Tibial nerve (tissue), 4 donors: Measurements from ENCODE around the gene CD34. TPM values are rescaled to one million over a fixed set of nuclear protein-coding genes. Genes with fewer than 3 reads are reported as not detected.
"Not testable (repeated sequence)": the region's sequence is repeated elsewhere in the genome, so short reads cannot be mapped to it uniquely, and the experiment has no call there.

Experiments used
- DNase-seq, 2 donors: peaks; one replicate each; pipeline ENCODE4 v3.0.0-alpha.2; 2019; ENCODE audit warnings: low spot score in 2 of 2
- H3K27ac ChIP-seq, 4 donors: fragments of 200-600 bp; sonication (generic) in 3 of 4; one replicate each; pipeline ENCODE4 v1.5.1; 2017 to 2019; ENCODE audit warnings: mild to moderate bottlenecking in 1 of 4
- H3K27me3 ChIP-seq, 2 donors: fragments of 200-600 bp; sonication (generic) in 1 of 2; one replicate each; pipeline versions ENCODE4 v1.5.1 to v1.6.0; 2017 to 2019
- H3K36me3 ChIP-seq, 3 donors: fragments of 200-600 bp; sonication (generic); one replicate each; pipeline ENCODE4 v1.5.1; 2018 to 2019
- H3K4me1 ChIP-seq, 4 donors: fragments of 200-600 bp; sonication (generic) in 3 of 4; one replicate each; pipeline ENCODE4 v1.5.1; 2017 to 2019
- H3K4me3 ChIP-seq, 4 donors: fragments of 200-600 bp; sonication (generic) in 3 of 4; one replicate each; pipeline ENCODE4 v1.5.1; 2017 to 2019; ENCODE audit warnings: mild to moderate bottlenecking in 1 of 4, moderate library complexity in 1 of 4
- H3K9me3 ChIP-seq, 4 donors: fragments of 200-600 bp; sonication (generic) in 3 of 4; one replicate each; pipeline ENCODE4 v1.5.1; 2017 to 2019
- CTCF ChIP-seq, 5 experiments: fragments of 200-600 bp in 3 of 5; fragments of 450-650 bp in 2 of 5; sonication (generic) in 3 of 5; IDR thresholded peaks; one replicate each; pipeline ENCODE4 v1.5.1; 2016 to 2019; ENCODE audit warnings: antibody characterized with exemption in 5 of 5, mild to moderate bottlenecking in 3 of 5, moderate library complexity in 2 of 5
- EP300 ChIP-seq, 2 donors: sonication (generic); formaldehyde crosslinking; IDR thresholded peaks; one replicate each; pipeline ENCODE4 v1.6.1; 2017; ENCODE audit warnings: antibody characterized with exemption in 2 of 2, mild to moderate bottlenecking in 1 of 2
- POLR2A ChIP-seq, 2 donors: fragments of 450-650 bp; IDR thresholded peaks; one replicate each; pipeline ENCODE4 v1.6.1; 2017; ENCODE audit warnings: antibody characterized with exemption in 2 of 2, mild to moderate bottlenecking in 2 of 2, moderate library complexity in 2 of 2
- WGBS, 2 donors: methylation state at CpG; one replicate each; pipeline ENCODE4 v1.1.5; 2018; 5-methylcytosine and 5-hydroxymethylcytosine counted together
- total RNA-seq, 4 donors: library from RNA; depleted of rRNA; stranded (reverse); fragments of >200 nt; gene quantifications; one replicate each; pipeline ENCODE4 v1.1.0, GENCODE V29; 2016

Gene CD34
- total RNA-seq, 4 donors from 2014 or later = 38.5 to 73.7 (median 55.3) TPM

- no peak for TF ChIP-seq EP300 (IDR thresholded peaks at IDR 0.05)
- TF ChIP-seq POLR2A (IDR thresholded peaks at IDR 0.05) = no peak
- no peak for TF ChIP-seq CTCF (IDR thresholded peaks at IDR 0.05)
- H3K4me1 ChIP-seq = no peaks in the 10 kb centered on the region
- no peak overlapping the region for H3K27ac ChIP-seq
Observed at GRCh38 chr1:207950750-207951149, 39.8 kb upstream of the CD34 start.

GRCh38 chr1:207949571-207950195 lies 38.8 kb upstream of the CD34 start:
- H3K27ac ChIP-seq = no peak overlapping the region
- no peaks in the 10 kb centered on the region for H3K36me3 ChIP-seq
- 86% methylated on average over 3 of the region's 3 CpGs for WGBS, 2 donors
- TF ChIP-seq CTCF (IDR thresholded peaks at IDR 0.05) (no peak), EP300 (IDR thresholded peaks at IDR 0.05) (no peak), POLR2A (IDR thresholded peaks at IDR 0.05) (no peak)
- no peaks in the 10 kb centered on the region for H3K4me1 ChIP-seq
- H3K4me3 ChIP-seq = no peak overlapping the region
- H3K27me3 ChIP-seq = no peaks in the 10 kb centered on the region
- H3K9me3 ChIP-seq = no peaks in the 10 kb centered on the region
- DNase-seq = no peak

More at GRCh38 chr1:207950750-207951149, 39.8 kb upstream of the CD34 start:
- H3K9me3 ChIP-seq = no peaks in the 10 kb centered on the region
- no peak for DNase-seq
- WGBS, 2 donors = 59 to 79% methylated on average over 2 of the region's 2 CpGs
- H3K36me3 ChIP-seq = no peaks in the 10 kb centered on the region
- no peaks in the 10 kb centered on the region for H3K27me3 ChIP-seq
- H3K4me3 ChIP-seq = no peak overlapping the region

GRCh38 chr1:207948536-207949250 lies 37.8 kb upstream of the CD34 start:
- no peaks in the 10 kb centered on the region for H3K27me3 ChIP-seq
- no peak for DNase-seq
- no peaks in the 10 kb centered on the region for H3K36me3 ChIP-seq
- no peak overlapping the region for H3K4me3 ChIP-seq
- TF ChIP-seq POLR2A (IDR thresholded peaks at IDR 0.05) (no peak), EP300 (IDR thresholded peaks at IDR 0.05) (no peak), CTCF (IDR thresholded peaks at IDR 0.05) (no peak)
- WGBS, 2 donors = 38 to 42% methylated on average over 3 of the region's 3 CpGs
- H3K4me1 ChIP-seq = no peaks in the 10 kb centered on the region
- no peak overlapping the region for H3K27ac ChIP-seq
- H3K9me3 ChIP-seq = no peaks in the 10 kb centered on the region

GRCh38 chr1:207946756-207947155 lies 35.8 kb upstream of the CD34 start:
- Histone ChIP-seq H3K36me3 (no peaks in the 10 kb centered on the region), H3K4me1 (no peaks in the 10 kb centered on the region), H3K9me3 (no peaks in the 10 kb centered on the region), H3K27me3 (no peaks in the 10 kb centered on the region), H3K4me3 (no peak overlapping the region), H3K27ac (no peak overlapping the region)
- no peak for TF ChIP-seq POLR2A (IDR thresholded peaks at IDR 0.05)
- no peak for TF ChIP-seq CTCF (IDR thresholded peaks at IDR 0.05)
- TF ChIP-seq EP300 (IDR thresholded peaks at IDR 0.05) = no peak
- DNase-seq = no peak
- WGBS, 2 donors = 55 to 69% methylated on average over 1 of the region's 1 CpG

- H3K27ac ChIP-seq = no peak overlapping the region
- H3K27me3 ChIP-seq = no peaks in the 10 kb centered on the region
- DNase-seq = no peak
- H3K9me3 ChIP-seq = no peaks in the 10 kb centered on the region
- 65 to 66% methylated on average over 3 of the region's 3 CpGs for WGBS, 2 donors
- H3K36me3 ChIP-seq = no peaks in the 10 kb centered on the region
- no peak for TF ChIP-seq CTCF (IDR thresholded peaks at IDR 0.05)
- TF ChIP-seq EP300 (IDR thresholded peaks at IDR 0.05) = no peak
- no peak for TF ChIP-seq POLR2A (IDR thresholded peaks at IDR 0.05)
- no peak overlapping the region for H3K4me3 ChIP-seq
- no peaks in the 10 kb centered on the region for H3K4me1 ChIP-seq
Observed at GRCh38 chr1:207944571-207944970, 33.6 kb upstream of the CD34 start.

GRCh38 chr1:207942337-207942741 lies 31.4 kb upstream of the CD34 start:
- H3K36me3 ChIP-seq, H3K9me3 ChIP-seq, H3K27me3 ChIP-seq, DNase-seq, H3K4me1 ChIP-seq: not testable (repeated sequence)
- 58 to 62% methylated on average over 14 of the region's 14 CpGs for WGBS, 2 donors
- H3K4me3 ChIP-seq = peak overlapping the region in 2 of 4 donors; percentile 6 to 7
- peak overlapping the region in 3 of 4 donors; percentile 9 to 83 (median 81) for H3K27ac ChIP-seq
